GM19351 (cell line): ENCODE measurements around the gene NOP10.
"Not testable (repeated sequence)": the region's sequence is repeated elsewhere in the genome, so short reads cannot be mapped to it uniquely, and the experiment has no call there.

Experiments
- ATAC-seq: cut with Tn5 transposase; IDR thresholded peaks from one replicate; pipeline ENCODE4 v1.9.1; 2021; ENCODE audit warnings: mild to moderate bottlenecking, moderate library complexity; ENCODE audit not compliant: unreplicated experiment

The NOP10 gene

DNA sequence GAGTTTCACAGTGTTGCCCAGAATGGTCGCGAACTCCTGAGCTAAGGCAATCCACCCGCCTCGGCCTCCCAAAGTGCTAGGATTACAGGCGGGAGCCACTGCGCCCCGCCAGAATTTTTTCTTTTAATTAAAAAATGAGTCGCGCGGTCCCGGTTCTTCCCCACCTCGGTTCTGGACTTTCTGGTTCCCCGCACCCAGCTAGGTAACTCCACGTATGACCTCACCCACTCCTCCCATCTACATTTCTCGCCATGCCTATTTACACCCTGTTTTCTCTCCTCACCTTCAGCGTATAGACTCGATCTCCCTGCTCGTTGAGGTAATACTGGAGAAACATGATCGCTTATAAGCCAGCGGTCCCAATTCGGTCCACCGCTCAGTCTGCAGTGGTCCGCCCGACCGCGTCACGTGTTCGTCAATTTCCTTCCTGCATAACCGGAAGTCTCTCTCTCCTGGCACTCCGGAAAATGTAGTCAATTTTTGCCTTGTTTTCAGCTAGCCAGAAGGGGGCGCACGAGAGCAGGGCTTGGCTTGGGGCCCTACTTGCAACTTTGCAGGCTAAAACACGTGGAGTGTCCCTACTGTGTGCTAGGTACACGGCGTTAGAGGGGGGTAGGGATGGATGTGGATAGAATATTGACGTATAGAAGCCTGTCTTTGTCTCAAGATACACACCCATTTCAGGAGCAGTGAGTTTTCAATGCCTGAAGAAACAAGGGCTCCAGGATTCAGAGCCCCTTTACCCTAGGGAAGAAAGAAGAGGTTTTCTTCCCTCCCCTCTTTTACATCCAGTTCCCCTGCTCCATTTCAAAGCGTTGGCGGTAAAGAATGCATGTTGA is at the start of gene NOP10, which contains the start of gene NUTM1:
Gene NOP10 (minus strand): TSS at position 400 of the 839 bp plus-strand sequence. CDS start 63 bp downstream, at position 337.
Gene NUTM1 (plus strand): TSS at position 579 of the 839 bp plus-strand sequence. CDS start 382 bp downstream, outside the sequence.
- ATAC-seq = peak; percentile 89

DNA sequence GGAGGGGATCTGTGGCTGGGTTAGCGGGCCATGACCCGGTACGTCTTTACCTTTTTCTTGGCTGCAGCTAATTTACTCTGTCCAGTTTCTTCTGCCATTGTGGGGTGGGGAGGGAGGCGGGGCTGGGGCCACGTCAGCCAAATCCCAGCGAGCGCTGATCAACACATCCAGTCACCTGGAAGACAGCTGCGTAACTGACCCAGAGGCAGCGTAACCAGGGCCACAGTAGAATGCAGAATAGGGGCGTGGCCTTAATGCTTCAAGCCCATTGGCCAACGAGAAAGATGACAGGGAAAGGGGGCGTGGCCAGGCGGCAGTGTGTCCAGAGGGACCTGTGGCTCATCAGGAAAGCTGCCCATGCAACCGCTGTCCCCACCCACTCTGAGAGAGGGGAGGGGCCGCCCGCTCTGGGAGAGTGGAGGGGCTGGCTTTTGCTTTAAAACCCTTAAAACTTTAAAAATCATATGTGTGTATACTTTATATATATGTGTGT is 46.7 kb upstream of the NOP10 start:
- ATAC-seq = not testable (repeated sequence)

DNA sequence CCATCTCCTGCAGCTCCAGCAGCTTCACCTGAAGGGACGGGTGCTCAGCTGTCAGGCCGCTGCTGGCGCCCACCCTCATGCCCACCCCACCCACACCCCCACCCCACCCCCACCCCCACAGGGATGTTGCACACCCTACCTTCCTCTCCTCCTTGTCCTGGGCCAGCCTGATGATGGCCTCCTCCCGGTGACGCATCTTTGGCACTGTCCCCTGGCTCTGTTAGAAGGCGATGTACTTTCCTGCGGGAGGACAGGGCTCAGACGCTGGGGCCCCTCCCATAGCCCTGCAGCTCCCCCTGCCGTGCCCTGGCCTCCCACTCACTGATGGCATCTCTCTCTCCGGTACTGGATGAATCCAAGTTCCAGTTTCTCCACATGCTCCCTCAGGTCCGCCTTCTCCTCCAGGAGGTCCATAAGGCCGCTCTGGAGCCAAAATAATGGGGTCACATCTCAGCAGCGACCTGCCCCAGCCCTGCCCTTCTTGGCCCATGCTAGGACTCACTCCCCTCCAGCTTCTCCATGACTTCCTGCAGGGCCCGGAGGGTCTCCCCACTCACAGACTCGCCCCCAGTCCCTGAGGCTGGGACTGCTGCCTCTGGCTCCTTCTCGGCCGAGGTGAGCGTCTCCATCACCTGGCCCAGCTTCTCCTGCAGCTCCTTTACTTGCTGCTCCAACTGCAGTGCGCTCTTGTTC is 39.0 kb upstream of the NOP10 start:
- ATAC-seq = not testable (repeated sequence)

DNA sequence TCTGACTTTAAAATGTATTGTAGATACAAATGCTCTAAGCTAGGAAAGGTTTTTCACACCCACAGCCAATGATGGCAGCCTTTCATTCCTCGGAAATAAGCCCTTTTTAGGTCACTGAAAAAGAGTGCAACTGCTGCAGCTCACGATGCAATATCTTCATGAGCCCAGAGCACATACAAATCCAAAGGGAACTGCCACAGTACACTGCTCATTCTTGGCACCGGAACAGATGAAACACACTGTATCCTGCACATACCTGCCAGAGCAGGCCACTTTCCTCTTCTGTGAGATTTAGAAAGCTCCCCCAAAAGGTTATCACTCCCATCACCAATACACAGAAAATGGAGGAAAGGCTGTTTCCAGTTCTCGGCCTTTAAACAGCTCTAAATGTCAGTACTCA is 37.6 kb upstream of the NOP10 start:
- ATAC-seq = not testable (repeated sequence)

DNA sequence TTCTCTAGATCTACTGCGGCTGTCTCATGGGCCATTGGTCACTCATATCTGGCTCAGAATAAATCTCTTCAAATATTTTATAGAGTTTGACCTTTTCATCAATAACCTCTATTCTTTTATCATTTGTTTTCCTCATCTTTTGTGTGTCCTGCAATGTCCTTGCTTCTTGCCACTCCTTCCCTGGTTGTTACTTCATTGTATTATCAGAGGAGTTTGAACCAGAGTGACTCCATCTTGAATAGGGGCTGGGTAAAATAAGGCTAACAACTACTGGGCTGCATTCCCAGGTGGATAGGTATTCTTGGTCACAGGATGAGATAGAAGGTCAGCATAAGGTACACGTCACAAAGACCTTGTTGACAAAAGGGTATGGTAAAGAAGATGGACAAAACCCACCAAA is 33.9 kb upstream of the NOP10 start:
- ATAC-seq = no peak

DNA sequence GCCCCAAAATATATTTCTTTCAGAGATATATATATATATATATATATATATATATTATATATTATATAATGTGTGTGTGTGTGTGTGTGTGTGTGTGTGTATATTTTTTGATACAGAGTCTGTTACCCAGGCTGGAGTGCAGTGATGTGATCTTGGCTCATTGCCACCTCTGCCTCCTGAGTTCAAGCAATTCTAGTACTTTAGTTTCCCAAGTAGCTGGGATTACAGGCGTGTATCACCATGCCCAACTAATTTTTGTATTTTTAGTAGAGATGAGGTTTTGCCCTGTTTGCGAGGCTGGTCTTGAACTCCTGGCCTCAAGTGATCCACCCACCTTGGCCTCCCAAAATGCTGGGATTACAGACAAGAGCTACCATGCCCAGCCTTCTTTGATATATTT is 32.6 kb upstream of the NOP10 start:
- not testable (repeated sequence) for ATAC-seq

DNA sequence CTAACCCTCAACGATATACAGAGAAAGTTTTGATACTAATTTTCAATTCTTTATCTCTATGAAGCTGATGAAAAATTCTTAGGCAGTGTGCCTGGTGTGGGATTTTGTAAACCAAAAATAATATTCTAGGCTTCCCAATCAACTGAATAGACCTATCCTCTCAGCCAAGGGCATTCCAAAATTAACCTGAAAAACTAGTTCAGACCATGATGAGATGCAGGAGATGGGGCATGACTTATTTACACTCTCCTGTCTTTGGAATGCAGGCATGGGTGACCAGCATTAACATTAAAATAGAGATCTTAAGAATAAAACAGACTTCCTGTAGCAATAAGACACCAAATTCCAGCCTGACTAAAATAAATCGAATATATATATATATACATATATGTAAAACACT is 31.9 kb upstream of the NOP10 start:
- no peak for ATAC-seq

DNA sequence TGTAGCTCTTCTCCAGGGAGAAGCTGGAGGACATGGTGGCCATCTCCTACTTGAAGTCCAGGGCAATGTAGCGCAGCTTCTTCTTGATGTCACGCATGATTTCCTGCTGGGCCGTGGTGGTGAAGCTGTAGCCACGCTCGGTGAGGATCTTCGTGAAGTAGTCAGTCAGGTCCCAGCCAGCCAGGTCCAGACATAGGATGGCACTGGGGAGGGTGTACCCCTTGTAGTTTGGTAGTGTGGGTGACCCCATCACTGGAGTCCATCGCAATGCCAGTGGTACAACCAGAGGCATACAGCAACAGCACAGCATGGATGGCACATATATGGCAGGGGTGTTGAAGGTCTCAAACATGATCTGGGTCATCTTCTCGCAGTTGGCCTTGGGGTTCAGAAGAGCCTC is 31.0 kb upstream of the NOP10 start:
- ATAC-seq = no peak

DNA sequence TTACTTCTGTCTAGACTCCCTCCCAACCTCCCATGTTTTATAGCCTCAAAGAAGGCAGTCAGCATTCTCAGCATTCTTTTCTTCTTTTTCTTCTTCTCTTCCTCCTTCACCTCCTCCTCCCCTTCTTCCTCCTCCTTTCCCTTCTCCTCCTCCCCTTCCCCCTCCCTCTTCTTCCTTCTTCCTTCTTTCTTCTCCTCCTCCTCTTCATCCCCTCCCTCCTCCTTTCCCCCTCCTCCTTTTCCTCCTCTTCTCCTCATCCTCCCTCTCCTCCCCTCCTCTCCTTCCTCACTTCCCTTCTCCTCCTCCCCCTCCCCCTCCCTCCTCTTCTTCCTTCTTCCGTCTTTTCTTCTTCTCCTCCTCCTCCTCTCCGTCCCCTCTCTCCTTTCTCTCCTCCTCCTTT is 27.7 kb upstream of the NOP10 start:
- ATAC-seq = no peak

DNA sequence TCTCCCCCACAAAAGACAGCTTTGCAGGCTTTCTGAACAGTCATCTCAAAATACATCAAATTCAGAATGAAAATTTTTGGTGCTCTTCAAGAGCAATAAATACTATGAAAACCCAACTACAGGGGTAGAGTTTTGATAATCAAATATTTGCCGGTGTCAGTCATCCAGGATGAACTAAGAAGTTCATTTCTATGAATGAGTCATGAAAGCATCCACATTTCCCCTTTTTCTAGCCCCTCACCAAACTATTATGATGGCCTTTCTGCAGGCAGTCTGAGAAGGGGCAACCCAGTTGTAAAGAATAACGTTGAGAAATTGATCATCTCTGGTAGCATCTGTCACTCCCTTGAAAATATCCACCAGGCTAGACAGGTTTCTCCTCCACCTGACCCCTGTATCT is 27.2 kb upstream of the NOP10 start:
- ATAC-seq = no peak

DNA sequence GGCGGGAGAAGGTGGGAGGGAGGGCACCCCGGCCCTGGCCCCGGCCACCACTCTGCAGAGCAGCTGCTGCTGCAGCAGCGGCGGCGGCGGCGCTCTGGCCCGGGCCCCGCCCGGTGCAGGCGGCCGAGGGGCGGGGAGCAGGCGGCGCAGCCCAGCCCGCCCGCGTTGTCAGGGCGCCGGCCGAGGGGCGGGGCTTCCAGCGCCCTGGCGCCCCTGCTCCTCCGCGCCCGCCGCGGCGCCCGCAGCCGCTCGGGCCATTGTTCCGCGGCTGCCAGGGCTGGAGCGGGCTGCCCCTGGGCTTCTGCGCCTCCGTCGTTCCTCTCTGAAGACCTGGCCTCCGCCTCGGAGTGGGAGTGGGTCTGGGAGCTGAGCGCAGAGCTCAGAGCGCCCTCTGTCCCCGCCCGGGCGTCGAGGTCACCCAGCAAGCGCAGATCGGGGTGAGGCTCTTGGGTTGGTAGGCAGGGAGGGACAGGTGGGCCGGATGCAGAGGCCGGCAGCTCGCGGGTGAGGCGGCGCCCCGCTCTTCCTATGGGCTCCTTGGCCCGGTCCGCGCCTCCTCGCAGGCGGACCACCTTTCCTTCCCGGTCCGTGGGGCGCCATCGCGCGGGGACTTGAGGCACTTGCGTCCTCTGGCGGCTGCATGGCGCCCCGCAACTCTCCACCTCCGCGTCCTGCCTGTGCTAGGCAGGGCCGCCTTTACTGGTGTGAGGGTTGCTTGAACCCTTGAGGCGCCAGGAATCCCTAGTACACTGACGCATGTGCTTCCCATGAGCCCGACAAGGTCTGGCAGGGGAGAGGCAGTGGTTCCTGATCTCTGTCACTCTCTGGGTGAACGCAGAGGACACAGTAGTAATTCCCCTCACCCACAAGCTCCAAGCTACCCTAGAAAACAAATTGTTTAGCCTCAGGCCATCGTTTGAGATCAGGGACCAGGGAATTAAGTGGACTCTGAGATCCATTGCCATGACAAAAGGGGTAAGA is 24.5 kb upstream of the NOP10 start, which contains the start of gene LPCAT4:
Gene LPCAT4 (minus strand): TSS at position 96 of the 981 bp plus-strand sequence. CDS start 96 bp downstream, outside the sequence.
- ATAC-seq = peak; percentile 68

DNA sequence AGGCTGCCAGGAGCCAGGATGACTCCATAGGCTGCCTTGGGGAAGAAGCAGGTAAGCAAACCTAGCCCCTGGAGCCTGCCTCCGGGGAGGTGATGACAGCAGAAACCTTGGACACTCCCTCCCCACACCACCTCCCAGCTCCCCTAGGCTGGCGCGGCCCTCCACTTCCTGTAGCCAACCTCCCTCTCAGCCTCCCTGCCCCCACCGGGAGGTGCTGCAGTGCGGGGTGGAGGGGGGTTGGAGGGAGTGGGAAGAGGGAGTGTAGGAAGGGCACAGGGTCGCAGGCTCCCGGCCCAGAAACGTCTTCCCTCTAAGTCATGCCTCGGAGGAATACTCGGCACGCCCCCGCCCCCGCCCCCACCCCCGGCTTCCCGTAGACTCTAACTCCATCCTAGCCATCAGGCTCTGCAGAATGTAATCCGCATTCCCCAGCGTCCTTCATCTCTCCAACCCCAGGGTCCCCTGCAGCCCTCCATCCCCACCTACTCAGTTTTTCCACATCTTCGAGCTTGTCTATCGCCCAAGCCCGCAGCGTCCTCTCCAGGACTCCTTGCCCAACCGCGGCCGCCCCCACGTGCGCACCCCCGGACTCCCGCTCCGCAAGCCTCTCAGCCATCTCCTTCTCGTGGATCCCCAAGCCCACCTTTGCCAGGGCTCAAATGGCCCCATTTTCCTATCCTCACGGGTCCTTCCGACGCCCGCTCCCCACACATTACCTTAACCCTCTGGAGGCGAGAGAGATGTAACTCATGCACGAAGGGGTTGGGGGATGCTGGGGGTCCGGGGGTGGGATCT is 23.5 kb upstream of the NOP10 start:
- no peak for ATAC-seq

DNA sequence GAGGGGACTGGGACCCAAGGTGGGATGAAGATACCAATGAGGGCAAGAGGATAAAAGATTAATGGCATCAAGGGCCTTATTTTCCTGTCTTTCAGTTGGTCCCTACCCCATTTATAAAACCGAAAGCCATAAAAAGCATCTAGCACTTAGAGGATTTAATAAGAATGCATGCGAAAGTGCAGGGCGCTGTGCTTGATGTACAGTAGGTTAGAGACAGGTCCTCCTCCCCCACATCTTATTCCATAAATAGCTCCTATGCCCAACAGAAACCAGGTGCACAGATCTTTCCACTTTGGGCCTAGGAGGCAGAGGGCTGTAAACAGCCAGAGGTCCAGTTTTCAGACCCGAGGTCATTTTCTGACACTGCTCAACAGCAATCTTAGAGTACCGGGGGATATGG is 22.9 kb upstream of the NOP10 start:
- ATAC-seq = no peak

DNA sequence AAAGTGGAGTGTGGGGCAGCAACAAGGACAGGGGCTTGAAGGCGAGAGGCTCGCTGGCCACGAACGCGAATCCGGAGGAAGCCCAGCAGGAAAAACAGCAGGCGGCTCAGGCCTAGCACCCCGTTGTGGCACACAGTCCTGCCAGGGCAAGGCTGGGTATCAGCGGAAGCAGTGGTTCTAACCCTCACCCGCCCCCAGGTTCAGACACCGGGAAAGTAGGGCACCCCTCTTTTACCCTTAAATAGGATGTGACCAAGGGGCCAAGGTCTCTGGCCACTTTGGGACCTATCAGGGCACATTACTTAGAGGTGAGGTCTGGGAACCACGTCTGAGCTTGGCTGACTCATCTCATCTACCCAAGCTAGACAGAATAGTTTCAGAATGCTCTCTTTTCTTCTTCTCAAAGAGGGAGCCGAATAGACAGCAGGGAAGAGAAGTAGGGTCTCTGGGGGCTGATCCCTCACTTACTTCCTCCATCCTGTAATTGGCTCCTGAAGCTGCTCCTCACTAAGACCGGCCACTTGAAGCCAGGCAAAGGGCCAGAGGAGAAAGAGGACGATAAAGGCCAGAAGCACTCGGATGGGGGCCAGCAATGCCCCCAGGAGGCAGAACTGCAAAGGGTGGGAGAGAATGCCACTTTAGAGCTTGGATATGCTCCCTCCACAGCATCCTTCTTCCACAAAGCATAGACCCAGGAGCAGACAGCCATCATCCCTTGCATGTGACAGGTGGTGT is 22.3 kb upstream of the NOP10 start:
- ATAC-seq = no peak

DNA sequence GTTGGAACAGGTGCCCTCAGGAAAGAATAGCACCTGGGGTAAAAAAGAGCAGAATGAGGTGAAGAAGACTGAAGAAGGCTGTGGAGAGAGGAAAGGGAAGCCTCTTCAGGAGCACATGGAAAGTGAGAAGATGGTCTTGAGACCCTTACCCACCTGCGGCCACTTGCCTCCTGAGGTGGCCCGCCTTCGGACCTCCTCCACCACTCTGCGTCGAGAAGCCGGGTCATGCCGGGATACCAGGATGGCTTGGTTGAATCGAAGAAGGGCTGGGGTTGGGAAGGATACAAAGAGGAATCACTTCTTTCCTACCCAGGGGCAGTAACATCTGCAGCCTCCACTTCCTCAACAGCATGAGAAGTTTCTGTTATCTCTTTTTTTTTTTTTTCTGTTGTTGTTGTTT is 21.1 kb upstream of the NOP10 start:
- no peak for ATAC-seq

DNA sequence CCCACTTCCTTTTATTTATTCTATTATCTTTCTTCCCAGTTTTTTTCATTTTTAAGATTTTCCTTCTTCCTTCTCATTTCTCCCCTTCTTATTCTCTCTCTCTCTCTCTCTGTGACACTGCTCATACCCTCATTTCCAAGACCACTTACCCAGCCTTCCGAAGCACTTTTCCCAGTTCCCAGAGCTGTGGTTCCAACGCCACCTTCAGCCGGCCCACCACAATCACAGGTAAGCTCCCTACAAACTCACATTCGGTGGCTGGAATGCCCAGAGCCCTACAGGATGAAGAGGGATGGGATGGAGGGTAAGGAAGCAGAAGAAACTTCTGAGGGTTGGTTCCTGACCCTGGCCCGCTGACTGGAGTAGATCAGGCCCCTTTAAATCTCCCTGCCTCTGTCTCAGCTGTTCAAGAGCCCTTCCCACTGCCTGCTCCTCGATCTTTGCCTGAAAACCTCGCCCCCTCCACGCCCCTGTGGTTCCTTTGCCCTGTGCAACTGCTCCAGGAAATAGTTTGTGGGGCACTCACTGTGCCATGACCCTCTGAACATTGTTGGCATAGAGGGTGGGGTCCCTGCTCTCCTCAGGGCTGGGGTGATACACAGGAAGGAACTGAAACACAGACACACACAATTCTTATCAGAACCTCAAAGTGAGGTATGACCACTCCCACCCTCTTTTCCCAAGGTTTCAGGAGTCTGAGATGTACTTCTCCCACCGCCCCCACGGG is 19.3 kb upstream of the NOP10 start:
- no peak for ATAC-seq

DNA sequence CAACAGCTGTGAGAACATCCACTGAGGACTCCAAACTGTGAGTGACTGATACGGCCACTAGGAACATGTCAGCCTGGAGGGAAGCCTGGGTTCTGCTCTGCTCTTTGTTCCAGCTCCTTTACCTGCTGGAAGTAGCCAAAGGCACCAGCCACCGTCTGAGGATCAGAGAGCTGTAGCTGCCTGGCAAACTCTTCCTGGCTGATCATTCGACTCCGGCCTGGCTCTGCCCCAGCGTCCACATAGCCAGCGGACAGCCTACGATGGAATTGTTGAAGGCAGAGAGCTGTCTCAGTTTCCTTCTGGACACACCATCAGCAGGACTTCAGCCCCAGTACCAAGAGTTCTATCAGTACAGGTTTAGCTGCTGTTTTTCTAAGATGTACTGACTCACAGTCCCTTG is 18.3 kb upstream of the NOP10 start:
- ATAC-seq = no peak

DNA sequence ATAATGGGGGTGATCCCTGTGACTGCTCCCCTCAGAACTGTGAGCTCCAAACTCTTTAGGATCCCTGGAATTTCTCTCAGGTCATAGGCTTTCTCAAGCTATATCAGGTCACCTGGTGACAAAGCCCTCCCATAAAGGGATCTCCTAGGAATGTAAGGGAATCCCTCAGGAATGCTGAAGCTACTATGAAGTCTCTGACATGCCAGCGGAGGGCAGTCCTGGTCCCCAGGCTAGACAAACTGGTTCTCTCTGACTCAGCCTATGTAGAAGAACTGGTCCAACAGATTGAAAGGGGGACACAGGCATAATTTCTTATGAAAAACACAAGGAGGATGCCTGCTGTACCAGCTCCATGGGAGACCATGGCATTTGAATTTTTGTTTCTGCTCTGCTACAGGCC is 17.4 kb upstream of the NOP10 start:
- no peak for ATAC-seq
